AG09309 (cell line): ENCODE results near the gene HAVCR2.
"Not testable (repeated sequence)": the region's sequence is repeated elsewhere in the genome, so short reads cannot be mapped to it uniquely, and the experiment has no call there.

Experiments used
- DNase-seq: peaks from one replicate; pipeline ENCODE4 v3.0.0-alpha.2; 2010; ENCODE audit warnings: low read depth
- H3K4me3 ChIP-seq: 2 replicates; pipeline ENCODE4 v1.5.1; 2011; ENCODE audit warnings: mild to moderate bottlenecking, low read depth, low read length, moderate library complexity; ENCODE audit not compliant: control insufficient read depth
- TF ChIP-seq, protein P1 (sequence below): IDR thresholded peaks from 2 replicates; pipeline ENCODE4 v1.5.1; 2011; ENCODE audit warnings: mild to moderate bottlenecking, low read depth, low read length, inconsistent platforms; ENCODE audit not compliant: insufficient read depth, control insufficient read depth; ENCODE audit errors: missing control alignments

Gene HAVCR2

DNA sequence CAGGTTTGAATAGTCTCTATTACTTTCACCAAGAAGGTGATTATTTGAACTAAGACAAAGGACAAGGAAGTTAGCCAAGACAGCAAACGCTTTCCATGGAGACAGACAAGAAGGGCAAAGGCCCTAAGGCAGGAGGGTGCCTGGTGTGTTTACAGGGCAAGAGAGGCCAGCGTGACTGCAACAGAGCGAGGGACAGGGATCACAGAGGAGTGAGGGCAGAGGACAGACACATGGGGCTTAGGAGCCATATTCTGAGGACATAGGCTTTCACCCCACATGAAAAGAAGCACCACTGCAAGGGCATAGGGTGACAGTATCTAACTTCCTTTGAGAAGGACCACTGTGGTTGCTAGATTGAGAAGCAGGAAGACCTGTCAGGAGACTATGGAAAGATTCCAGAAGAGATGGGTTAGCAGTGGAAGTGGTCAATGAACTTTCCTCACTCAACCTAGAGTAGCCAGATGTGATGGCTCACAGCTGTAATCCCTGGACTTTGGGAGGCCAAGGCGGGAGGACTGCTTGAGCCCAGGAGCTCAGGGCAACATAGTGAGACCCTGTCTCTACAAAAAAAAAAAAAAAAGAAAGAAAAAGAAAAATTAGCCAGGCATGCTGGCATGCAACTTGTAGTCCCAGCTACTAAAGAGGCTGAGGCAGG is 44.9 kb downstream of the HAVCR2 start:
- no peak for DNase-seq
- H3K4me3 ChIP-seq = no peak overlapping the region
- TF ChIP-seq, protein P1, sequence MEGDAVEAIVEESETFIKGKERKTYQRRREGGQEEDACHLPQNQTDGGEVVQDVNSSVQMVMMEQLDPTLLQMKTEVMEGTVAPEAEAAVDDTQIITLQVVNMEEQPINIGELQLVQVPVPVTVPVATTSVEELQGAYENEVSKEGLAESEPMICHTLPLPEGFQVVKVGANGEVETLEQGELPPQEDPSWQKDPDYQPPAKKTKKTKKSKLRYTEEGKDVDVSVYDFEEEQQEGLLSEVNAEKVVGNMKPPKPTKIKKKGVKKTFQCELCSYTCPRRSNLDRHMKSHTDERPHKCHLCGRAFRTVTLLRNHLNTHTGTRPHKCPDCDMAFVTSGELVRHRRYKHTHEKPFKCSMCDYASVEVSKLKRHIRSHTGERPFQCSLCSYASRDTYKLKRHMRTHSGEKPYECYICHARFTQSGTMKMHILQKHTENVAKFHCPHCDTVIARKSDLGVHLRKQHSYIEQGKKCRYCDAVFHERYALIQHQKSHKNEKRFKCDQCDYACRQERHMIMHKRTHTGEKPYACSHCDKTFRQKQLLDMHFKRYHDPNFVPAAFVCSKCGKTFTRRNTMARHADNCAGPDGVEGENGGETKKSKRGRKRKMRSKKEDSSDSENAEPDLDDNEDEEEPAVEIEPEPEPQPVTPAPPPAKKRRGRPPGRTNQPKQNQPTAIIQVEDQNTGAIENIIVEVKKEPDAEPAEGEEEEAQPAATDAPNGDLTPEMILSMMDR = no peak

DNA sequence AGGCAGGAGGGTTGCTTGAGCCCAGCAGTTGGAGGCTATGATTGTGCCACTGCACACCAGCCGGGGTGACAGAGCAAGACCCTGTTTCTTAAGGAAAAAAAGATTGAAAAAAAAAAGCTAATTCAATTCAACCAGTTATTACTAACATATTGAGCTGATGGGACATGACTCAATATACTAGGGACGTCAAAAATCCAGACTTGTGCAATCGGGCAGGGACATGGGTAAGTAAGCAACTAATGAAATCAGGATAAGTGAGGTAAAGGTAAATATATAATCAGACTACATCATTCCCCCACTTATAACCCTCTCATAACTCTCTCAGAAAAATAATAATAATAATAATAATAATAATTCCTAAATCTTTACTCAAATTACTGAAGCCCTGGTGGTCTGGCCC is 49.0 kb downstream of the HAVCR2 start:
- DNase-seq = peak; percentile 7
- no peak overlapping the region for H3K4me3 ChIP-seq
- TF ChIP-seq, protein P1 = no peak

DNA sequence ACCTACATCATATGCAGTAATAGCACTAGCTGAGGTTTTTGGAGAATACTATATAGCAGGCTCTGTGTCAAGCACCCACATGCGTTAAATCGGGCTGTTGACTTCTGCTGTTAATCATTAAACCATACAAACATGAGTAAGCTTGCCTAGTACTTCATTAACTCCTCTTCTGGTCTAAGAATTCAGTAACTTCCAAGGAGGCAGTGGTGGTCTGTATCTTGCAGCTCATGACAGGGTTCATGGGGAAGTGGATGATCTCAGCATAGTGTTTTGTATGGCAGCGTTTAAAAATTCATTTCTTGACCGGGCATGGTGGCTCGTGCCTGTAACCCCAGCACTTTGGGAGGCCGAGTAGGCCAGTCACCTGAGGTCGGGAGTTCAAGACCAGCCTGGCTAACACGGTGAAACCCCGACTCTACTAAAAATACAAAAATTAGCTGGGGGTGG is 49.7 kb downstream of the HAVCR2 start, which contains the start of gene HAVCR1:
TSS of gene HAVCR1 (minus strand) at position 24 of the 447 bp plus-strand sequence. CDS start 1,173 bp downstream, outside the sequence.
- H3K4me3 ChIP-seq = no peak within 1 kb of the TSS
- TF ChIP-seq, protein P1 = no peak
- DNase-seq = no peak

DNA sequence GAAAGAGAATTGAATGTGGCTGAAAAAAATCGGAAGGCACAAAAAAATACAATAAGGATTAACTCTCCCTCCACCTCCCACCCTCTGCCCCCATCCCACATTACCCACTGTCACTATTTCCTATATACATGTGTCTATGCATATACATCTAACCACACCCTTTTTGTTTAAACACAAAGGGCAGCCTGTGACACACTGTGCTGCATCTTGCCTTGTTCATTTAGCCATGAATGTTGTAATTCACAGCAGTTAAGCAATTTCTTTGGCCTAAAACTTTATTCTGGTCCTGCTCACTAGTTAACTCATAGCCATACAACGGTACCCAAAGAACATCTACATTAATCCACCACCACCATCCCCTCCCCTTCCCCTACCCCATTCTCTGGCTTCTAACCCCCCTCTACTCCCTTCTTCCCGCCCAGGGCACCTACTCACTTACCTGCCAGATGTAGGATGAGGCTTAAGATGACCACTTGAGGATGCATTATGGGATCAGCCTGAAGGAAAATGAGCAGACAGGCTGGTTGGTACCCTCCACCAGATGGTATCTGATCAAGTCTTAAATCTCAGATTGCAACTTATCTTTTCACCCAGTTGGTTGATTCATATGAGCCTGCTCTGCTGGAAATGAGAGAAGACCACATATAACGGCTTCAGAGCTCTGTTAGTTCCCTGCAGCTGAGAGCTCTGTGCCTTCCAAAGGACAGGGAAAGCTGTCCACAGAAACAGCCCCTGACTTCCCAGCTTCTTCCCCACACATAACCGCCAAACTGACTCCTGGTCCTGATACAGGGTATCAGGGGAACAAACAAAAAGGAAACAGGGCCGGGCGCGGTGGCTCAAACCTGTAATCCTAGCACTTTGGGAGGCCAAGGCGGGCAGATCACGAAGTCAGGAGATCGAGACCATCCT is 51.1 kb downstream of the HAVCR2 start:
- H3K4me3 ChIP-seq = no peak overlapping the region
- DNase-seq = no peak
- TF ChIP-seq, protein P1 = no peak

DNA sequence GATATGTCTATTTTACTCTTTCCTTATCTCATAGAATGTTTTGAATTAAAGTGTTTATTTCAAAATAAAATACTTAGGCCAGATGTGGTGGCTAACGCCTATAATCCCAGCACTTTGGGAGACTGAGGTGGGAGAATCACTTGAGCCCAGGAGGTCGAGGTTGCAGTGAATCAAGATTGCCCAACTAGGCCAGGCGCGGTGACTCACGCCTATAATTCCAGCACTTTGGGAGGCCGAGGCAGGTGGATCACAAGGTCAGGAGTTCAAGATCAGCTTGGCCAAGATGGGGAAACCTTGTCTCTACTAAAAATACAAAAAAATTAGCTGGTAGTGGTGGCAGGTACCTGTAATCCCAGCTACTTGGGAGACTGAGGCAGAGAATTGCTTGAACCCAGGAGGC is 52.0 kb downstream of the HAVCR2 start:
- not testable (repeated sequence) for H3K4me3 ChIP-seq, DNase-seq

DNA sequence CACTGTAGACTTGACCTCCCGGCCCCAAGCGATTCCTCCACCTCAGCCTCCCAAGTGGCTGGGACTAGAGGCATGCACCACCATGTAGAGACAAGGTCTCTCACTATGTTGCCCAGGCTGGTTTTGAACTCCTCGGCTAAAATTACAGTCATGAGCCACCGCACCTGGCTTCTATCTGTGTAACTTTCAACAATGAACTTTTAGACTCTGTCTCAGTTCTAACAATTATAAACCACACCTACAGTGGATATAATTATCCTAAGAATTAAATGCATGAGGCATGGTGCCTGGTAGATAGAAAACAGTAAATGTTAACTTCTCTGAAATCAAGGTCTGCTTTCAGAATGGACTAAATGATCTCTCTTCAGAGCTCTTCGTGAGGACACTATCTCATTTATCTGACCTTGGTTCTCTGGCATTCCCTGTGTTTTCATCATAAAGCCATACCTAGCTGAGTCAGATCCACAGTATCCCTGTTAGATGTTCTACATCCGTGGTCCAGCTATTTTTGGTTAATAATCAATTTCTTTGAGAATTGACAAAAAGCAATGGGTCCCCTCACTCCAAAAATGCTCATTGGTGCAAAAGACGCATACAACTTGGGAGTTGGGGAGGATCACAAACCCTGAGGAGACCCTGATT is 57.1 kb downstream of the HAVCR2 start:
- DNase-seq = no peak
- TF ChIP-seq, protein P1 = no peak

More for the DNA sequence above, 57.1 kb downstream of the HAVCR2 start:
- no peak overlapping the region for H3K4me3 ChIP-seq
